ENCODE data around the gene PZP. TPM values are rescaled to one million over a fixed set of nuclear protein-coding genes. Genes with fewer than 3 reads are reported as not detected.

Gene PZP
- total and polyA plus RNA-seq, 2 of the 13 experiments (the other 11 are each of a cell fraction or from before 2014, with no cell fraction given), result 0.07 to 0.89 TPM

GRCh38 chr12:9106610-9107541 is 101.3 kb downstream of the PZP start (continued):
- TF ChIP-seq CENPT (CRISPR knock-in tag; IDR thresholded peaks at IDR 0.05; ENCODE audit: low read depth) (no peak), ZSCAN5A (CRISPR knock-in tag; IDR thresholded peaks at IDR 0.05; ENCODE audit: borderline replicate concordance) (no peak), POLR2G (IDR thresholded peaks at IDR 0.05; ENCODE audit: low read depth, low read length) (peak; percentile 85), ZNF570 (CRISPR knock-in tag; IDR thresholded peaks at IDR 0.05; ENCODE audit: borderline replicate concordance) (no peak), KDM4B (CRISPR knock-in tag; IDR thresholded peaks at IDR 0.05) (no peak), TAF1 (CRISPR knock-in tag; IDR thresholded peaks at IDR 0.05) (no peak), POLR2AphosphoS5 (IDR thresholded peaks at IDR 0.05; ENCODE audit: low read depth, low read length) (peak; percentile 45), MED8 (CRISPR knock-in tag; IDR thresholded peaks at IDR 0.05; ENCODE audit: insufficient replicate concordance) (no peak), ZBTB49 (CRISPR knock-in tag; IDR thresholded peaks at IDR 0.05; ENCODE audit: borderline replicate concordance) (no peak), ZNF101 (CRISPR knock-in tag; IDR thresholded peaks at IDR 0.05; ENCODE audit: borderline replicate concordance, low read depth) (no peak), AGO2 (optimal IDR thresholded peaks at IDR 0.05; ENCODE audit: low read depth, low read length) (peak; percentile 84), ZSCAN22 (CRISPR knock-in tag; IDR thresholded peaks at IDR 0.05) (no peak), FIP1L1 (IDR thresholded peaks at IDR 0.05; ENCODE audit: borderline replicate concordance, insufficient read depth, low read depth, low read length) (no peak; the same call in 1 of the 2 replicates), ZSCAN20 (CRISPR knock-in tag; IDR thresholded peaks at IDR 0.05; ENCODE audit: borderline replicate concordance) (no peak), XBP1 (CRISPR knock-in tag; IDR thresholded peaks at IDR 0.05) (no peak), ZNF260 (CRISPR knock-in tag; IDR thresholded peaks at IDR 0.05; ENCODE audit: borderline replicate concordance, low read depth) (no peak), CTCF (CRISPR knock-in tag; IDR thresholded peaks at IDR 0.05) (no peak), ZBTB8A (CRISPR knock-in tag; IDR thresholded peaks at IDR 0.05; ENCODE audit: borderline replicate concordance, low read depth) (no peak), NR0B2 (CRISPR knock-in tag; IDR thresholded peaks at IDR 0.05) (no peak), ZNF234 (CRISPR knock-in tag; conservative IDR thresholded peaks at IDR 0.05) (no peak), MBD4 (IDR thresholded peaks at IDR 0.05; ENCODE audit: borderline replicate concordance, low read length) (0 out of 2 replicates have a peak, but pooled peaks have one; percentile 42), DDIT3 (CRISPR knock-in tag; IDR thresholded peaks at IDR 0.05) (no peak)
